Cardiac ventricle fibroblast (primary cell): ENCODE measurements around the gene GPR132. TPM values are rescaled to one million over a fixed set of nuclear protein-coding genes. Genes with fewer than 3 reads are reported as not detected.

Experiments
- total RNA-seq: library from RNA; depleted of rRNA; stranded (reverse); fragments of >200 nt; gene quantifications from 2 replicates; pipeline ENCODE4 v1.2.3, GENCODE V29; 2015

Gene GPR132, protein sequence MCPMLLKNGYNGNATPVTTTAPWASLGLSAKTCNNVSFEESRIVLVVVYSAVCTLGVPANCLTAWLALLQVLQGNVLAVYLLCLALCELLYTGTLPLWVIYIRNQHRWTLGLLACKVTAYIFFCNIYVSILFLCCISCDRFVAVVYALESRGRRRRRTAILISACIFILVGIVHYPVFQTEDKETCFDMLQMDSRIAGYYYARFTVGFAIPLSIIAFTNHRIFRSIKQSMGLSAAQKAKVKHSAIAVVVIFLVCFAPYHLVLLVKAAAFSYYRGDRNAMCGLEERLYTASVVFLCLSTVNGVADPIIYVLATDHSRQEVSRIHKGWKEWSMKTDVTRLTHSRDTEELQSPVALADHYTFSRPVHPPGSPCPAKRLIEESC
- total RNA-seq: not detected in 2 replicates

DNA sequence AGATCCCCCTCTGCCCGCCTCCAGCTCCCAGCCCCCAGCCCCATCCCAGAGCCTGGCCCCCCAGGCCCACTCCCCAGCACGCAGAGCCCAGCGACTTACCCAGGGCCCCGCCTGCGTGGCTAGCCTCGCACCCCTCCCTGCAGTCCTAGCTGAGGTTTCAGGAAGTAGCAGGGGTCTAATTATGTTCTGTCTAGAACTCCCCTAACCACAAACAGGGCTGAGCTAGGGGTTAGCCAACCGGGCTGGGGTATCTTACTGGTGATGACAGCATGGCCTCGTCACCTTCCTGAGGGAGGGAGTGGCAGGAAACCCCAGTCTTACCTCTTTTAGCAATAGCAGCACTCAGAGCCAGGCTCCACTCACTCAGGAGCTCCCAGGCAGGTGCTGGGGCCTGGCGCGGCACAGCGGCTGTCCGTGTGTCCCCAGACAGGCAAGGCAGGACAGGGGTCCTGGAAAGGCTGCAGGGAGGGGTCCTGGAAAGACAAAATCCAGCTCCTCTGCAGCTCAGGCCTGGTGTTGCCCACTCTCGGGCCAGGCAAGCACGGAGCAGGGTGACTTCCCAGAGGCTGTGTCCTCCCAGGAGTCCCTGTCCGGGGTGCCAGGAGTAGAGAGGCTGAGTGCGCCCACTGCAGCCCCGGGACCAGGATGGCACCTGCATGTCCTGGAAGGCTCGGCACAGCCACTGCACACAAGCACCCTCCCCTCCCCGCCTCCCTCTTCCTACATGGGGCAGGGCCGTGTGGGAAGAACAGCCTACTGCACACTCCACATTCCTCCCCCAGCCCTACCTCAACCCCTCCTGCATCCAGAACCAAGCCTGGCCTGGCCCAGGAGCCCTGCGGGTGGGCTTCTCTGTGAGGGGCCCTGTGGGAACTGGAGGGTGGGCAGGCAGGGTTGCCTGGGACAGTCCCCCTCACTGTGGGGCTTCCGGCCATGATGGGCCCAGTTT lies at the start of gene GPR132:
TSS of gene GPR132 (minus strand) at position 151 of the 949 bp plus-strand sequence. CDS start 10,010 bp downstream, outside the sequence.

DNA sequence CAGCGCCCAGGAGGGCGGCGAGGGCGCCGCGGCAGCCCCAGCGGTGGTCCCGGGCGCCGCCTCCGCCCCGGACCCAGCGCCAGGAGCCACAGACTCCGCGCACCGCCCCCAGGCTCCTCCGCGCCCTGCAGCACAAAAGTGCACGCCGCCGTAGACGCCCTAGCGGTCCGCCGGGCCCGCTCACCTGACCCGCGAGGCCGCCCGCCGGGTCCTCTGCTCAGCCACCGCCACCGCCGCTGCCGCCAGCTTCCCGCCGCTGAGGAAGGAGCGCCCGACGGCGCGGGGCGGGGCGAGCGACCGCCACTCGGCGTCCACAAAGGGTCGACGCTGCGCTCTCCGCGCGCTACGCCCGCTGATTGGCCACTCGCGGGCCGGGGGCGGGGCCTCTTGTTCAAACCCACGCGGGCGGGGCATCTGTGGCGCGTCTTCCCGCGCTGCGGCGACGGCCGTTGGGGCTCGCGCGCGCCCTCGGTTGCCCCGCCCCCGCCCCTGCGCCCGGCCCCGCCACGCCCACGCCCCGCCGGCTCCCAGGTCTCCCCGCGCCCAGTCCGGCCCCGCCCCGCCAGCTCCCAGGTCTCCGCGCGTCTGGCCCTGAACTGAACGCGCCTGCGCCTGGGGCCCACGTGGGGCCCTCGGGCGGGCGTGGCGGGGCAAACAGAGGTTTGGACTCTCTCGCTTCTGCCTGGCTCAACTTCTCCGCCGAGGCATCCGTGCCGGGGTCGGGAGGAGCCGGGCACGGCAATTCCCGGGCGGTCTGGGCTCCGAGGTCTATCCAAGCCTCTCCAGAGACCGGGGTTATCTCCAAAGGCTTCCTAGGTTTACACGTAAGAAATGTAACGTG lies 44.2 kb downstream of the GPR132 start, which contains the start of gene CDCA4:
TSS of gene CDCA4 (minus strand) at position 269 of the 841 bp plus-strand sequence. CDS start 9,154 bp downstream, outside the sequence.

Other genes with a start within 250 kb of the GPR132 start
- gene CEP170B, start 200.2 kb downstream of the GPR132 start, total RNA-seq: 10.3 and 12.1 TPM in 2 replicates
- gene PLD4, start 140.6 kb downstream of the GPR132 start, total RNA-seq: 0.05 TPM in 1 of 2 replicates, not detected in the other
- 56.2 and 56.9 TPM in 2 replicates for gene AHNAK2, start 87.1 kb downstream of the GPR132 start, total RNA-seq
- 3.1 and 6.6 TPM in 2 replicates for gene CLBA1, start 79.6 kb downstream of the GPR132 start, total RNA-seq
- gene CDCA4, start 44.3 kb downstream of the GPR132 start, total RNA-seq: 4.8 and 7.3 TPM in 2 replicates
- gene JAG2, start 103.3 kb upstream of the GPR132 start, total RNA-seq: 0.81 and 1.9 TPM in 2 replicates
- gene NUDT14, start 115.9 kb upstream of the GPR132 start, total RNA-seq: 9.5 and 9.9 TPM in 2 replicates
- 32.1 and 34.8 TPM in 2 replicates for gene BTBD6, start 183.1 kb upstream of the GPR132 start, total RNA-seq
- 24.8 and 28.1 TPM in 2 replicates for gene BRF1, start 235.6 kb upstream of the GPR132 start, total RNA-seq
- 35.2 and 38.4 TPM in 2 replicates for gene PACS2, start 249.3 kb upstream of the GPR132 start, total RNA-seq